GM10266 (cell line): ENCODE measurements around the gene ANKRD66.

Source experiments
- DNase-seq: peaks from one replicate; pipeline ENCODE4 v3.0.0; 2012; ENCODE audit errors: extremely low spot score
- TF ChIP-seq, protein P1 (sequence below): IDR thresholded peaks from 2 replicates; pipeline ENCODE4 v1.5.1; 2012; ENCODE audit warnings: mild to moderate bottlenecking, low read depth; ENCODE audit not compliant: control insufficient read depth, insufficient read depth; ENCODE audit errors: missing control alignments

The ANKRD66 gene

DNA sequence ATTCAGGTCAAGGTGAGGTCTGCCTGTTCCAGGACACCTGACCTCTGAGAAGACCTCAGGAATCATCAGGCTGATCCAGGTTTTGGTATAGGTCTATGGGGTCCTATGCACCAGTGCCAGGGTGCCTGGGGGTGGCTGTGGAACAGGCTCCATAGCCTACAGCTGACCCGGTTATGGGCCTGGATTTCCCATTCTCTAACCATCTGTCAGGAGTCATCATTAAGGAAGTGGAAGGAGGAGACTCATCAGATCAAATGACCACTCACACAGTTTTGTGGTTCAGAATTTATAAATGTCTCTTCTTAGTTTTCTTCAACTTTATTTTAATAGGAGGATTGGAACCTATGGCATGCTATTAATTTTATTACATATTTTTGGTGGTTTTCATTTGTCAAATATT is 26.3 kb upstream of the ANKRD66 start:
- DNase-seq, result no peak
- TF ChIP-seq, protein P1, sequence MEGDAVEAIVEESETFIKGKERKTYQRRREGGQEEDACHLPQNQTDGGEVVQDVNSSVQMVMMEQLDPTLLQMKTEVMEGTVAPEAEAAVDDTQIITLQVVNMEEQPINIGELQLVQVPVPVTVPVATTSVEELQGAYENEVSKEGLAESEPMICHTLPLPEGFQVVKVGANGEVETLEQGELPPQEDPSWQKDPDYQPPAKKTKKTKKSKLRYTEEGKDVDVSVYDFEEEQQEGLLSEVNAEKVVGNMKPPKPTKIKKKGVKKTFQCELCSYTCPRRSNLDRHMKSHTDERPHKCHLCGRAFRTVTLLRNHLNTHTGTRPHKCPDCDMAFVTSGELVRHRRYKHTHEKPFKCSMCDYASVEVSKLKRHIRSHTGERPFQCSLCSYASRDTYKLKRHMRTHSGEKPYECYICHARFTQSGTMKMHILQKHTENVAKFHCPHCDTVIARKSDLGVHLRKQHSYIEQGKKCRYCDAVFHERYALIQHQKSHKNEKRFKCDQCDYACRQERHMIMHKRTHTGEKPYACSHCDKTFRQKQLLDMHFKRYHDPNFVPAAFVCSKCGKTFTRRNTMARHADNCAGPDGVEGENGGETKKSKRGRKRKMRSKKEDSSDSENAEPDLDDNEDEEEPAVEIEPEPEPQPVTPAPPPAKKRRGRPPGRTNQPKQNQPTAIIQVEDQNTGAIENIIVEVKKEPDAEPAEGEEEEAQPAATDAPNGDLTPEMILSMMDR, result no peak

GRCh38 chr6:46729787-46730326 is 16.9 kb upstream of the ANKRD66 start:
- no peak for DNase-seq
- TF ChIP-seq, protein P1, result no peak

GRCh38 chr6:46730921-46731461 is 15.7 kb upstream of the ANKRD66 start:
- TF ChIP-seq, protein P1, result no peak
- no peak for DNase-seq

DNA sequence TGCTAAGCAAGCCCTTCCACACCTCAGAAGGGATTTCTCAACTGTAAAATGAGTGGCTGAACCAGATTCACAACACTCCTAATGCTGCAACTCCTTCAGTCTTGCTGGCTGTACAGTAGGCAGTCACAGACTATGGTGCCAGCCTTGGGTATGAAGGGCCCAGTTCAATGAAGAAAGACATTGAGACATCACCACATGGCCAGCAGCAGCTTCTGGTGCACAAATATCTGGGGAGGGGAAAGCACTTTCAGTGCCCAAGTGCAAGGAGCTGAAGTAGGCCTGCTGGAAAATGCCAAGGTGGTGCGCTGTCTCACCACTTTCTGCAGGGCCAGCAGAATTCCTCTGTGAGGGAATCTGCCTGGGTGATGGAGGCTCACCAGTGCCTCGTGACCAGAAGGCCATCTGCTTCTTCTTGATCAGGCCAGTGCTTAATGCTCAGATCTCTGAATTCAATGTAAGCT is 13.4 kb upstream of the ANKRD66 start:
- no peak for DNase-seq
- TF ChIP-seq, protein P1, result no peak

DNA sequence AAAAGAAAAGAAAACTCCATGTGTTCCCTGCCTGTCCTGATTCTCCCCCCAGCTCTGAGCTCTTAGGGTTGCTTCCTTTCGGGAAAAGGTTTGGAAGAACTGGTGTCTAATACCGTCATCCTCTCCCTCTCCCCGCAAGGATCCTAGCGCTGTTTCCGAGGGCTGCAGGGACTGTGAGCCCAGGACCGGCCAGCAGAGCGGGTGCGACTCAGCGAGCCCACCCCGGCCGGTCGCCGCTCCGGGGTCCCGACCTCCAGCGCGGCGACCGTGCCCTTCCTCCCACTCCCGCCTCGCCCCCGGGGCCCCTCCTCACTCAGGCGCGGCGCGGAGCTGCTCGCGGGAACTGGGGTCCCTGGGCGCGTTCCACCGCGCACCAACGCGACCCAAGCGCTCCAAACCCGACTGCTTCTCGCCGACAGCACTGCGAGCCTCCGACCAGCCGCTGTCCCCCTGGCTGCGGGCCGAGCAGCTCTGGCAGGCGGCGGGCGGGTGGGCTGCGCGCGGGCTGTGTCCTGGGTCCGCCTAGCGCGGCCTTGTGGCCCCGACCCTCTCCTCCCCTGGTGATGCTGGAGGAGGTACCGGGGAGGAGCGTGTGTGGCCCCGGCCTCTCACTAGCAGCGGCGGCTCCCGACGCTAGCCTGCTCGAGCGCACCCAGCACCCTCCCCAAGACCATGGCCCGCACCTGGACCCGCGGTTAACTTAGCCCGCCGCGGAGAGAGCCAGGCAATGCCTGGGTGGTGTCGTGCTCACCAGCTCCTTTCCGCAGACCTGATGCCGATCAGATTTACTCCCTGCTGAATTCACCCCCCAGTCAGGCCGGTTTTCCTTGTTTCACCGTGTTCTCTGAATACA is 11.6 kb upstream of the ANKRD66 start, which contains the start of gene PLA2G7:
TSS of gene PLA2G7 (minus strand) at position 509 of the 853 bp plus-strand sequence. CDS start 12,484 bp downstream, outside the sequence.
- no peak for DNase-seq
- TF ChIP-seq, protein P1, result no peak

- no peak for DNase-seq
- TF ChIP-seq, protein P1, result no peak
These were observed 11.1 kb upstream of the ANKRD66 start for GRCh38 chr6:46735720-46736031.

DNA sequence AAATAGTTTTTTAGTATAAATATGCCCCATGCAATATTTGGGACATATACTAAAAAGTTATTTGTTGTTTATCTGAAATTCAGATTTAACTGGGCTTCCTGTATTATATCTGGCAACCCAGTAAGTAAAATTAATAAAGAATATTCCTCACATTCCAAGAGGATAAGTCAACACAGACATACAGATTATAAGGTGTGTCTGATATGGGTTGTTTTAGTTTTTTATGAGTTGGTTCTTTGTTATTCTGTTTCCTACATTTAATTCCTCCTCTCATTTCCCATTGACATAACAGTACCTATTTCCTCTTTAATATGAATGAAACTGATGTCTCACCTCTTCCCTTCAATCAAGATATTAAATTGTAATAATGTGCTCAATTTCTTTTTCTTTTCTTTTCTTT is 9.8 kb upstream of the ANKRD66 start:
- no peak for DNase-seq
- TF ChIP-seq, protein P1, result no peak
